Smooth muscle cell (in vitro differentiated cells): Measurements from ENCODE around the gene CPLANE2. TPM values are rescaled to one million over a fixed set of nuclear protein-coding genes. Genes with fewer than 3 reads are reported as not detected.

ENCODE experiments used
- DNase-seq: peaks from one replicate; lab custom pipeline; 2025; ENCODE audit not compliant: unreplicated experiment; lab: John Stamatoyannopoulos, UW
- H2AFZ ChIP-seq: fragments of 200-600 bp; sonication (generic); 2 replicates; pipeline ENCODE4 v1.6.0; 2016; ENCODE audit warnings: antibody characterized with exemption, low read depth, mild to moderate bottlenecking
- H3F3A ChIP-seq: fragments of 200-600 bp; sonication (generic); 2 replicates; pipeline ENCODE4 v1.6.0; 2017; ENCODE audit warnings: antibody characterized with exemption, low read depth
- H3K27ac ChIP-seq: fragments of 200-600 bp; sonication (generic); 2 replicates; pipeline ENCODE4 v1.5.1; 2016; ENCODE audit warnings: low read depth, mild to moderate bottlenecking
- H3K27me3 ChIP-seq: fragments of 200-600 bp; sonication (generic); 2 replicates; pipeline ENCODE4 v1.6.1; 2016; ENCODE audit warnings: low read depth, mild to moderate bottlenecking
- H3K36me3 ChIP-seq: fragments of 200-600 bp; sonication (generic); 2 replicates; pipeline ENCODE4 v1.5.1; 2016; ENCODE audit warnings: low read depth
- H3K4me1 ChIP-seq: fragments of 200-600 bp; sonication (generic); 2 replicates; pipeline ENCODE4 v1.5.1; 2016; ENCODE audit warnings: low read depth
- H3K4me2 ChIP-seq: fragments of 200-600 bp; sonication (generic); 2 replicates; pipeline ENCODE4 v1.6.0; 2016; ENCODE audit warnings: mild to moderate bottlenecking
- H3K4me3 ChIP-seq: fragments of 200-600 bp; sonication (generic); 2 replicates; pipeline ENCODE4 v1.5.1; 2016; ENCODE audit warnings: mild to moderate bottlenecking
- H3K79me2 ChIP-seq: fragments of 200-600 bp; sonication (generic); 2 replicates; pipeline ENCODE4 v1.6.0; 2016; ENCODE audit warnings: low read depth, mild to moderate bottlenecking
- H3K9ac ChIP-seq: fragments of 200-600 bp; sonication (generic); 2 replicates; pipeline ENCODE4 v1.6.0; 2016; ENCODE audit warnings: low read depth
- H3K9me3 ChIP-seq: fragments of 200-600 bp; sonication (generic); replicated peaks from 2 replicates; pipeline ENCODE4 v1.5.1; 2016; ENCODE audit warnings: low read depth
- H4K20me1 ChIP-seq: fragments of 200-600 bp; sonication (generic); 2 replicates; pipeline ENCODE4 v1.6.0; 2016; ENCODE audit warnings: low read depth
- CTCF ChIP-seq: fragments of 200-600 bp; sonication (generic); IDR thresholded peaks from 2 replicates; pipeline ENCODE4 v1.5.1; 2017; ENCODE audit warnings: borderline replicate concordance, mild to moderate bottlenecking, antibody characterized with exemption; ENCODE audit not compliant: insufficient read depth, poor library complexity, severe bottlenecking
- WGBS: methylation state at CpG from one replicate; pipeline ENCODE4 v1.1.7; 2016; ENCODE audit warnings: low lambda C conversion rate; 5-methylcytosine and 5-hydroxymethylcytosine counted together
- polyA plus RNA-seq: library from polyadenylated mRNA; unstranded; fragments of >200 nt; fragmentation: Nextera tagmentation; extraction: Ambion mirVana; gene quantifications from 2 replicates; pipeline ENCODE4 v1.2.1, GENCODE V29; 2016
- total RNA-seq: library from RNA; depleted of rRNA; stranded (reverse); fragments of >200 nt; gene quantifications from 2 replicates; pipeline ENCODE4 v1.2.3, GENCODE V29; 2014

Gene CPLANE2
- total and polyA plus RNA-seq, 2 experiments from 2014 or later, result 2.2 to 2.5 TPM

DNA sequence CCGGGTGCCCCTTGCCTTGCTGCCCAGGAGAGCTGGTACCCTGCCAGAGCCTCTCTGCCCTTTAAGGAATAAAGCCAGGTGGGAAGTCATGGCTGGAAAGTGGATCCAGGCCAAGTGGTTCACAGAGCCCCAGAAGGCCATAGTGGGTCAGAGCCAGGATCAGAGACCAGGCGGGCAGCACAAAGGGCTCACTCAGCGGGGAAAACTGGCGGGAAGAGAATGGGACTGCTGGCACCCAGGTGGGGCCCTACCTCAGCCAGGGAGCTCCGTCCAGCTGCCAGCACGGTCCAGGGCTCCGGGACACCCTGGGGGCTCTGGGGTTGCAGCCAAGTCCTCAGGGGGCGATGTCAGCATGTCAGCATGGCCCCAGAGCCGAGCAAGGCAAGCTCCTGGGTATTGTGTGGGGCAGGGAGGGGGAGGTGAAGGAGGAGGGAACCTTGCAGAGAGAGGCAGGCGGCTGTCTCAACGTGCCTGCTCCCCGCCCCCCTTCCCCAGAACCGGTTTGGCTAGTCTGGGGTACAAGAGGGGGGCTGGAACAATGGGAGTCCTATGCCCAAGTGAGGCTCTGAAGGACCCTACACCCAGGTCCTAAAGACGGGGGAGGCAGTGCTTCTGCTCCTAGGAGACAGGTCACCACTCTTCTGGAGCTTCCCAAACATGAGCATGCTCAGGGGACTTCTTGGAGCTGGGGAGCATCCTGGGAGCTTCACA, 24.6 kb downstream of the CPLANE2 start, which contains the start of gene ARHGEF19:
ARHGEF19 (minus strand) TSS at position 402 of the 711 bp plus-strand sequence. CDS start 3,598 bp downstream, outside the sequence.
- 35% methylated on average over 14 of the region's 14 CpGs for WGBS
- Histone ChIP-seq H2AFZ (no peak within 1 kb of the TSS), H4K20me1 (no peaks in the 10 kb centered on the region), H3K4me1 (peaks cover 10% of the 10 kb centered on the region), H3K9ac (no peak within 1 kb of the TSS), H3K27me3 (no peaks in the 10 kb centered on the region), H3K27ac (no peak within 1 kb of the TSS), H3K79me2 (no peaks in the 10 kb centered on the region), H3F3A (peaks cover 3% of the 10 kb centered on the region), H3K36me3 (no peaks in the 10 kb centered on the region), H3K4me2 (peak within 1 kb of the TSS; percentile 45), H3K4me3 (peak within 1 kb of the TSS; percentile 37), H3K9me3 (no peaks in the 10 kb centered on the region)
- no peak for TF ChIP-seq CTCF
- no peak for DNase-seq

- Histone ChIP-seq H2AFZ (no peak overlapping the region), H3K9ac (no peak overlapping the region), H3K4me1 (peaks cover 10% of the 10 kb centered on the region), H3K9me3 (no peaks in the 10 kb centered on the region), H3K4me3 (peak overlapping the region; percentile 37), H3K36me3 (no peaks in the 10 kb centered on the region), H3K79me2 (no peaks in the 10 kb centered on the region), H3K4me2 (peak overlapping the region; percentile 45), H4K20me1 (no peaks in the 10 kb centered on the region), H3F3A (peaks cover 3% of the 10 kb centered on the region), H3K27me3 (no peaks in the 10 kb centered on the region), H3K27ac (no peak overlapping the region)
- TF ChIP-seq CTCF, result no peak
- DNase-seq, result no peak
- WGBS, result 92% methylated on average over 6 of the region's 6 CpGs
Observed at GRCh38 chr1:16211824-16212223, 25.2 kb downstream of the CPLANE2 start.

GRCh38 chr1:16210581-16210980, 26.4 kb downstream of the CPLANE2 start:
- Histone ChIP-seq H3K79me2 (no peaks in the 10 kb centered on the region), H3K9ac (no peak overlapping the region), H4K20me1 (no peaks in the 10 kb centered on the region), H2AFZ (peak overlapping the region; percentile 27), H3F3A (peaks cover 3% of the 10 kb centered on the region), H3K9me3 (no peaks in the 10 kb centered on the region), H3K4me3 (no peak overlapping the region), H3K36me3 (no peaks in the 10 kb centered on the region), H3K27ac (peak overlapping the region; percentile 53), H3K27me3 (no peaks in the 10 kb centered on the region), H3K4me1 (peaks cover 15% of the 10 kb centered on the region), H3K4me2 (peak overlapping the region; percentile 80)
- 91% methylated on average over 4 of the region's 4 CpGs for WGBS
- no peak for DNase-seq
- no peak for TF ChIP-seq CTCF
